ENCODE results near the gene RSPH6A.
"Not testable (repeated sequence)": the region's sequence is repeated elsewhere in the genome, so short reads cannot be mapped to it uniquely, and the experiment has no call there.

The RSPH6A gene

DNA sequence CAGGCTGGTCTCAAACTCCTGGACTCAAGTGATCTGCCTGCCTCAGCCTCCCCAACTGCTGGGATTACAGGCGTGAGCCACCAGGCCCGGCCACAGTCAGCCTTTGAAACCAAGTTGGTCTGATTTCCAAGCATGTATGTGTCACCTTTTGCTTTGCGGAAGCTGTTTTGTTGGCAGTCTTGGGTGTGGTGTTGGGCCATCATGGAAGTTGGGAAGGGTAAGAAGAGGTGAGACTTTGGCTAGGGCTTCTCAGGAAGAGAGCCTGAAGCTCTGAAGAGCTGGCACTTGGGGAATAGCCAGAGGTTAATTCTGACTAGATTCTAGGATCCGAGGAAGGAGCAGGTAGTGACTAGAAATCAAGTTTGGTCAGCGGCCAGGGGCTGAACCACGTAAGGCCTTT lies 2.8 kb downstream of the RSPH6A start:
- DNase-seq (ENCODE audit: extremely low read depth, low read depth): no peak
- TF ChIP-seq, protein P1, sequence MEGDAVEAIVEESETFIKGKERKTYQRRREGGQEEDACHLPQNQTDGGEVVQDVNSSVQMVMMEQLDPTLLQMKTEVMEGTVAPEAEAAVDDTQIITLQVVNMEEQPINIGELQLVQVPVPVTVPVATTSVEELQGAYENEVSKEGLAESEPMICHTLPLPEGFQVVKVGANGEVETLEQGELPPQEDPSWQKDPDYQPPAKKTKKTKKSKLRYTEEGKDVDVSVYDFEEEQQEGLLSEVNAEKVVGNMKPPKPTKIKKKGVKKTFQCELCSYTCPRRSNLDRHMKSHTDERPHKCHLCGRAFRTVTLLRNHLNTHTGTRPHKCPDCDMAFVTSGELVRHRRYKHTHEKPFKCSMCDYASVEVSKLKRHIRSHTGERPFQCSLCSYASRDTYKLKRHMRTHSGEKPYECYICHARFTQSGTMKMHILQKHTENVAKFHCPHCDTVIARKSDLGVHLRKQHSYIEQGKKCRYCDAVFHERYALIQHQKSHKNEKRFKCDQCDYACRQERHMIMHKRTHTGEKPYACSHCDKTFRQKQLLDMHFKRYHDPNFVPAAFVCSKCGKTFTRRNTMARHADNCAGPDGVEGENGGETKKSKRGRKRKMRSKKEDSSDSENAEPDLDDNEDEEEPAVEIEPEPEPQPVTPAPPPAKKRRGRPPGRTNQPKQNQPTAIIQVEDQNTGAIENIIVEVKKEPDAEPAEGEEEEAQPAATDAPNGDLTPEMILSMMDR (IDR thresholded peaks at IDR 0.05; ENCODE audit: low read depth, low read length): no peak

- TF ChIP-seq, protein P1 (IDR thresholded peaks at IDR 0.05; ENCODE audit: low read depth, low read length): no peak
- peak; percentile 30 for DNase-seq (ENCODE audit: extremely low read depth, low read depth)
Observed at GRCh38 chr19:45809643-45810159, 5.4 kb downstream of the RSPH6A start.

- no peak for DNase-seq (ENCODE audit: extremely low read depth, low read depth)
- TF ChIP-seq, protein P1 (IDR thresholded peaks at IDR 0.05; ENCODE audit: low read depth, low read length): no peak
Observed at GRCh38 chr19:45805719-45806118, 9.4 kb downstream of the RSPH6A start.

- TF ChIP-seq, protein P1 (IDR thresholded peaks at IDR 0.05; ENCODE audit: low read depth, low read length): no peak
- DNase-seq (ENCODE audit: extremely low read depth, low read depth): no peak
Observed at GRCh38 chr19:45804959-45805230, 10.2 kb downstream of the RSPH6A start.

- no peak for DNase-seq (ENCODE audit: extremely low read depth, low read depth)
- TF ChIP-seq, protein P1 (IDR thresholded peaks at IDR 0.05; ENCODE audit: low read depth, low read length): no peak
Observed at GRCh38 chr19:45804140-45804958, 10.8 kb downstream of the RSPH6A start.

GRCh38 chr19:45801603-45802175 lies 13.4 kb downstream of the RSPH6A start:
- TF ChIP-seq, protein P1 (IDR thresholded peaks at IDR 0.05; ENCODE audit: low read depth, low read length): no peak
- DNase-seq (ENCODE audit: extremely low read depth, low read depth): no peak

DNA sequence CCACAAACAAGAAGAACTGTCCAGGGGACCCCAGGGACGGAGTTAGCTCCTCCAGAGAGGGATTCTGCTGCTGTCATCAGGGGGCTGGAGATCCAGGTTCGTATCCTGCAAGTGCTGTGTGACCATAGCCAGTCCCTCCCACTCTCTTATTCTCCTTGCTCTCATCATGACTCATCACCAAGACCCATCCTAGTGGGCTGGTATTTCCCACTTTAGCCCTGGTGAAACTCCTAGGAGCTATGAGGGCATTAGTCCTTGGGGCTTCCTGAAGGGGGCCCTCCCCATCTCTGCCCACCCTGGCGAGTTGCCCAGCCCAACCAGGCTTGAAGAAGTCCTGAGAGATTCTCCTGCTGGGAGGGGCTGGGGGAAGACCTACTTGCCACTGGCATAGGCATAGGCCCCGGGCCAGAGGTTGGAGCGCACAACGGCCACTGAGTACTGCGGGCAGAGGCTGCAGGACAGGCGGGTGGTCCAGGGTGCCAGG lies 15.0 kb downstream of the RSPH6A start:
- TF ChIP-seq, protein P1 (IDR thresholded peaks at IDR 0.05; ENCODE audit: low read depth, low read length): no peak
- DNase-seq (ENCODE audit: extremely low read depth, low read depth): no peak

GRCh38 chr19:45799541-45799940 lies 15.6 kb downstream of the RSPH6A start:
- DNase-seq (ENCODE audit: extremely low read depth, low read depth): not testable (repeated sequence)
